LNCAP (cell line): ENCODE results near the gene ASMTL.

ENCODE experiments used
- TF ChIP-seq, protein P1 (sequence below): fragments of 450-650 bp; IDR thresholded peaks from 2 replicates; pipeline ENCODE4 v1.5.1; 2017; ENCODE audit warnings: mild to moderate bottlenecking

Gene ASMTL, protein sequence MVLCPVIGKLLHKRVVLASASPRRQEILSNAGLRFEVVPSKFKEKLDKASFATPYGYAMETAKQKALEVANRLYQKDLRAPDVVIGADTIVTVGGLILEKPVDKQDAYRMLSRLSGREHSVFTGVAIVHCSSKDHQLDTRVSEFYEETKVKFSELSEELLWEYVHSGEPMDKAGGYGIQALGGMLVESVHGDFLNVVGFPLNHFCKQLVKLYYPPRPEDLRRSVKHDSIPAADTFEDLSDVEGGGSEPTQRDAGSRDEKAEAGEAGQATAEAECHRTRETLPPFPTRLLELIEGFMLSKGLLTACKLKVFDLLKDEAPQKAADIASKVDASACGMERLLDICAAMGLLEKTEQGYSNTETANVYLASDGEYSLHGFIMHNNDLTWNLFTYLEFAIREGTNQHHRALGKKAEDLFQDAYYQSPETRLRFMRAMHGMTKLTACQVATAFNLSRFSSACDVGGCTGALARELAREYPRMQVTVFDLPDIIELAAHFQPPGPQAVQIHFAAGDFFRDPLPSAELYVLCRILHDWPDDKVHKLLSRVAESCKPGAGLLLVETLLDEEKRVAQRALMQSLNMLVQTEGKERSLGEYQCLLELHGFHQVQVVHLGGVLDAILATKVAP

DNA sequence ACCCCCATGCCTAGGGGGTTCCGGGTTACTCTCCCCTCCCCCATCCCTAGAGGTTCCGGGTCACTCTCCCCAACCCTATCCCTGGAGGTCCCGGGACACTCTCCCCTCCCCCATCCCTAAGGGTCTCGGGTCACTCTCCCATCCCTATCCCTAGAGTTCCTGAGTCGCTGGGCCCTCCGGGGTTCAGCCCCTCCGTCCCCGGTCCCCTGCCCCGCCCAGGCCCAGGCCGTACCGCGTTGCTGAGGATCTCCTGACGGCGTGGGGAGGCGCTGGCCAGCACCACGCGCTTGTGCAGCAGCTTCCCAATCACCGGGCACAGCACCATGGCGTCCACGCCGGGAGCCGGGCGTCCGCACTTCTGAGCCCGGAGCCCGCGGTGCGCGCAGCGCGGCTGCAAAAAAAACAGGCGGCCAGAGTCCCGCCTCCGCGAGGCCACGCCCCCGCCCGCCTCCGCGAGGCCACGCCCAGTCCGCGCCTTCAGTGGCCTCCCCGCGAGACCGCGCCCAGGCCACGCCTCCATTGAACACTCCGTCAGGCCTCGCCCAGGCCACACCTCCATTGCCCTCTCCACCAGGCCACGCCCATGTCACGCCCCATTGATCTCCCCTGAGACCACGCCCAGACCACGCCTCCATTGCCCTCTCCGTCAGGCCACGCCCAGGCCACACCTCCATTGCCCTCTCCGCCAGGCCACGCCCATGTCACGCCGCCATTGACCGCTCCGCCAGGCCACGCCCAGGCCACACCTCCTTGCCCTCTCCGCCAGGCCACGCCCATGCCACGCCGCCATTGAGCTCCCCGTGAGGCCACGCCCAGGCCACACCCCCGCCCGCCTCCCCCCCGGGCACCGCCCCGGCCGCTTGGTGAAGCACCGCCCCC is at the start of gene ASMTL:
Gene ASMTL, minus strand, starts transcription at position 394 of the 879 bp plus-strand sequence. Its CDS starts 69 bp downstream, at position 325.
- TF ChIP-seq, protein P1, sequence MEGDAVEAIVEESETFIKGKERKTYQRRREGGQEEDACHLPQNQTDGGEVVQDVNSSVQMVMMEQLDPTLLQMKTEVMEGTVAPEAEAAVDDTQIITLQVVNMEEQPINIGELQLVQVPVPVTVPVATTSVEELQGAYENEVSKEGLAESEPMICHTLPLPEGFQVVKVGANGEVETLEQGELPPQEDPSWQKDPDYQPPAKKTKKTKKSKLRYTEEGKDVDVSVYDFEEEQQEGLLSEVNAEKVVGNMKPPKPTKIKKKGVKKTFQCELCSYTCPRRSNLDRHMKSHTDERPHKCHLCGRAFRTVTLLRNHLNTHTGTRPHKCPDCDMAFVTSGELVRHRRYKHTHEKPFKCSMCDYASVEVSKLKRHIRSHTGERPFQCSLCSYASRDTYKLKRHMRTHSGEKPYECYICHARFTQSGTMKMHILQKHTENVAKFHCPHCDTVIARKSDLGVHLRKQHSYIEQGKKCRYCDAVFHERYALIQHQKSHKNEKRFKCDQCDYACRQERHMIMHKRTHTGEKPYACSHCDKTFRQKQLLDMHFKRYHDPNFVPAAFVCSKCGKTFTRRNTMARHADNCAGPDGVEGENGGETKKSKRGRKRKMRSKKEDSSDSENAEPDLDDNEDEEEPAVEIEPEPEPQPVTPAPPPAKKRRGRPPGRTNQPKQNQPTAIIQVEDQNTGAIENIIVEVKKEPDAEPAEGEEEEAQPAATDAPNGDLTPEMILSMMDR = no peak

DNA sequence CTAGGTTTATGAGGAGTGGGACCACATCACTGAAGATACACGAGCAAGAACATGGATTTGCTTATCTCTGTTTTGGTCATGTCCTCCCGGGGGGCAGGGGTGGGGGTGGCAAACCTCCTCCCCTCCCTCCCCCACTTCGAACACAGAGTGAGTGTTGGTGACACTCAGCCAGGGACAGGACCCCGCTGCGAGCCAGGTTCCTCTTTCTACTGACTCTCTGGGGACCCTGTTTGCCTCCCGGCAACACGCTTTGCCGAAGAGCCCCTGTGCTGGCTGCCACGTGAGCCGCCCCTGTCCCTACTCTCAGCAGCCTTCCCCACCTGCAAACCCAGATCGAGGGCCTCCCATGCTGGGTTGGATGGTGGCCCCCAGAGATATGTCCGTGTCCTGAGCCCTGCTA is 49.5 kb upstream of the ASMTL start:
- TF ChIP-seq, protein P1 = no peak

DNA sequence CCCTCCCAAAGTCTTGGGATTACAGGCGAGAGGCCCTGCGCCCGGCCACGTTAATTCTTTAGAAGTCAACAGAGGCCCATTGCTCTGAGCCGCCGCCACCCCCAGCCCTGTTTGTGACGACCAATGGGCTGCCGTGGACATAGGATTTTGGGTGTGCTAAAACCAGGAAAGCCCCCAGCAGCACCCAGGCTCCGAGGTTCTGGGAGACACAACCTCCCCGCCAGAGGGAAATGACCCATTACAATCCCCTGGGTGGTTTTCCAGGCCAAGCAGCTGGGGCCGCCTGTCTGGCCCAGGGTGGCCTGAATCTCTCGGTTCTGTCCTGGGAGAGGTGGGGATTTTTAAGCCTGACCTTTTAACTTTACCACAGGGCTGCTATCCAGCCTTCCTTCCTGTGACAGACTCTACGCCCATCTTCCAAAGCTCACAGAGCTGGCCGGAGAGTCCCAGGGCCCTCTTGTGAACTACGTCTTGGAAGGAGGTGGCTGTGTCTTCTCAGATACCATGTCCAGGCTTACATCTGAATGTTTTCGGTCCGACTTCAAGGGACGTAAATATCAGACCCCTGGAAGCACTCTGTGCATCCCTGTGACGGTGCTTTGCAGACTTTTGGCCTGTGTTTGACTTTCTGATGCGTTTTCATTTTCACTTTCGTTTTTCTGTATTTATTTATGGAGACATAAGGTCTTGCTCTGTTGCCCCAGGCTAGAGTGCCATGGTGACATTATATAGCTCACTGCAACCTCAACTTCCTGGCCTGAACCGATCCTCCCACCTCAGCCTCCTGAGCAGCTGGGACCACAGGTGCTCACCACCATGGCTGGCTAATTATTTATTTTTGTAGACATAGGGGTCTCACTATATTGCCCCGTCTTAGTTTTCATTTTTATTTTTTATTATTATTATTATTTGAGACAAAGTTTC is 48.3 kb upstream of the ASMTL start:
- TF ChIP-seq, protein P1 = no peak

DNA sequence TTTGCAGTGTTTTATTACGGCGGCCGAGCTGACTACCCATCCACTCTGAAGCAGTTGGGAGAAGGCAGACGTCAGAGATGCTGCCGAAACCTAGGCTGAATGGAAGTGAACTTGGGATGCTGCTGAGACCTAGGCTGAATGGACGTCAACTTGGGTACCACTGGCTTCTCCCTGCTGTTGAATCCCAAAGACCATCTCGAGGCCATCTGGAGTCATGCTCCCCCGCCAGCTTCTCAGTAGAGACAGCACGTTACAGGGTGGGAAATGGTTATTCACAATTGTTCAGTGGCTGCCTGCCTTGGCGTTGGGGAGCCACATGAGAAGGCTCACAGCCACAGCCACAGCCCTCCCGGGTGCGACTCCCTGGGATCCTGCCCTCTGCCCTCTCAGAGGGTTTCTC is 43.4 kb upstream of the ASMTL start:
- TF ChIP-seq, protein P1 = no peak

DNA sequence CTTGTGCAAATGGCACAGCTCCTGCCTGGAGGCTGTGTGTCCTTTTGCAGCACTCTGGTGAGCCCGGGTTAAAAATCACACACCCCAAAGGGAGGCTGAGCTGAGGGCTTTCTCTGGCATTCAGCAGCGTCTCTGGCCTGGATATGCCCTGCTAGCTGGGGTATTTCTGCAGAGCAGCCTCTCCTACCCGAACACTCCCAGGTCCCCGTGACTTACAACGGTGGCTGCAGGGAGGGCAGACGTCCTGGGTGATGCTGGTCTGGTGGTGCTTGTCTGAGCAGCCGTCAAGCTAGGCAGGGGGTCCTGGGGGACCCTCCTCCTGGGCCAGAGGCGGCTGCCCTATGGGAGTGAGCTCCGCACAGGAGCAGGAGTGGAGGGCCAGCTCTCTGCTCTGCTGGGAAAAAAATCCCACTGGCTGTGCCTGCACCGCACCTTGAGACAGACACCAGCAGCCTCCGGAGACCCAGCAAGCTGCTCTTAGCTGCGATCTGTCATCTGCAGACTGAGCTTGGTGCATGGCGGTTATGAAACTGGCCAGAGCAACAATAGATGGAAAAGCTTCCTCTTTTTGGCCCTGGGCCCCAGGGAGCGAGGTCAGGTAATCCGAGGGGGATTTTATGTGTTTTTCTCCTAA is 41.3 kb upstream of the ASMTL start:
- TF ChIP-seq, protein P1 = no peak

DNA sequence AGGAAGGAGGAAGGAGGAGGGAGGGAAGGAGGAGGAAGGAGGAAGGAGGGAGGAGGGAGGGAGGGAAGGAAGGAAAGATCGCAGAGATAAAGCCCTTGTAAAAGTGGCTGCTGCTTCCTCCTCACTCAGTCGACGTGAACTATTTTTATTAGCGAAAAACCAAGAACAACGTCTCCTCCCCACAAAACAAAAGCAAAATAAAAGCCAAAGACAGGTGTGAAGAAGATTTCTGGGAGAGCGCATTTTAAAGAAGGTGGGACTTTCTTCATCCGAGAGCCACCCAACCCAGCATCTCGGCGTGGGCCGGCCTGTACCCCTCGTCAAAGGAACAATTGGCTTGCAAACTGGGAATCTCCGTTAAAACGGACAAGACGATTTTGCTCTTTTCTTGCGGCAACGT is 40.7 kb upstream of the ASMTL start:
- TF ChIP-seq, protein P1 = no peak
